Vagina (tissue), 2 donors: ENCODE measurements around the gene EFNA4.

Experiments
- POLR2AphosphoS5 ChIP-seq, 2 donors: sonication (generic); formaldehyde crosslinking; IDR thresholded peaks; one replicate each; pipeline ENCODE4 v1.9.0; 2017; ENCODE audit warnings: antibody characterized with exemption in 2 of 2, mild to moderate bottlenecking in 2 of 2, low read depth in 1 of 2; ENCODE audit not compliant: insufficient read depth in 1 of 2
- TF ChIP-seq, protein P1 (sequence below), 3 experiments: fragments of 450-650 bp in 2 of 3; fragments of 200-600 bp in 1 of 3; sonication (generic) in 1 of 3; IDR thresholded peaks; one replicate each; pipeline ENCODE4 v1.5.1; 2017 to 2019; ENCODE audit warnings: antibody characterized with exemption in 3 of 3, mild to moderate bottlenecking in 2 of 3, moderate library complexity in 2 of 3

DNA sequence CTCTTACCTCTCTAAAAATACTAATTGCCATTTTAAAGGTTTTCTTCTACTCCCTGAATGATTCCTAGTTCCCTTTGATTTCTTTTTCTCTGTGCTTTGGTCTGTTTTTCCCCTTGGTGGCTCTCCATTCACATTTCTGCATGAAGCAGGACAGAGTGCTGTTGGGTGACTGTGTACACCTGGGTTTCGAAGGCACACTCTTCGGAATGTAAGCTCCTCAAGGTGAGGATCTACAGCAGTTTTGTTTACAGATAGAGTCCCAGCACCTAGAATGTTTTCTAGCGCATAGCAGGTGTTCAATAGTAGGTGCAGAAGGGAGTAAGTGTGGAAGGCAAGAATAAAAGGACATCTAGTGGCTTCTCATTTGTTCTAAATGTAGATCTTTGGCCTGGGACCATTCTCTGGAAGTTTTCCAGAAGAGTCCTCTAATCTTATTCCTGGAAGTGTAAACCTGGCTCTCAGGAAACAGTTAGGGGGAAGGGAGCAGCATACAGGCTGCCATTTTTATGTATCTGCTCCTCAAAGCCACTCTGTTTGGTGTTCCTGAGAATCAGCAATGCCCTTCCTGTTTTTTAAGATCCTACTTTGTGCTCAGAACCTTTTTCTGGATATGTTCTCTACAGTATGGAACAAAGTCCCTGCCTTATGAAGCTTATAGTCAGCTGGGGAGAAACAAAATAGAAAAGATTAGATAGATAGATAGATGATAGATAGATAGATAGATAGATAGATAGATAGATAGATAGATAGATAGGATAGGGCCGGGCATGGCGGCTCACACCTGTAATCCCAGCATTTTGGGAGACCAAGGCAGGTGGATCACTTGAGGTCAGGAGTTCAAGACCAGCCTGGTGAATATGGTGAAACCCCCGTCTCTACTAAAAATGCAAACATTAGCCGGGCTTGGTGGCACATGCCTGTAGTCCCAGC, 41.3 kb downstream of the EFNA4 start:
- TF ChIP-seq, protein P1, sequence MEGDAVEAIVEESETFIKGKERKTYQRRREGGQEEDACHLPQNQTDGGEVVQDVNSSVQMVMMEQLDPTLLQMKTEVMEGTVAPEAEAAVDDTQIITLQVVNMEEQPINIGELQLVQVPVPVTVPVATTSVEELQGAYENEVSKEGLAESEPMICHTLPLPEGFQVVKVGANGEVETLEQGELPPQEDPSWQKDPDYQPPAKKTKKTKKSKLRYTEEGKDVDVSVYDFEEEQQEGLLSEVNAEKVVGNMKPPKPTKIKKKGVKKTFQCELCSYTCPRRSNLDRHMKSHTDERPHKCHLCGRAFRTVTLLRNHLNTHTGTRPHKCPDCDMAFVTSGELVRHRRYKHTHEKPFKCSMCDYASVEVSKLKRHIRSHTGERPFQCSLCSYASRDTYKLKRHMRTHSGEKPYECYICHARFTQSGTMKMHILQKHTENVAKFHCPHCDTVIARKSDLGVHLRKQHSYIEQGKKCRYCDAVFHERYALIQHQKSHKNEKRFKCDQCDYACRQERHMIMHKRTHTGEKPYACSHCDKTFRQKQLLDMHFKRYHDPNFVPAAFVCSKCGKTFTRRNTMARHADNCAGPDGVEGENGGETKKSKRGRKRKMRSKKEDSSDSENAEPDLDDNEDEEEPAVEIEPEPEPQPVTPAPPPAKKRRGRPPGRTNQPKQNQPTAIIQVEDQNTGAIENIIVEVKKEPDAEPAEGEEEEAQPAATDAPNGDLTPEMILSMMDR (IDR thresholded peaks at IDR 0.05), result no peak
- no peak for TF ChIP-seq POLR2AphosphoS5 (IDR thresholded peaks at IDR 0.05; ENCODE audit: insufficient read depth in 1 of 2, low read depth in 1 of 2)
